H1 (cell line): ENCODE measurements around the gene SAPCD1. TPM values are rescaled to one million over a fixed set of nuclear protein-coding genes. Genes with fewer than 3 reads are reported as not detected.

Experiments used
- CHD2 ChIP-seq: IDR thresholded peaks from 2 replicates; pipeline ENCODE4 v1.6.1; 2012; ENCODE audit warnings: low read length, improper control_type of control experiment
- CHD7 ChIP-seq: fragments of 300-600 bp; sonication (generic); IDR thresholded peaks from 2 replicates; pipeline ENCODE4 v1.7.1; 2012; ENCODE audit warnings: low read length, moderate library complexity, mild to moderate bottlenecking, inconsistent platforms; ENCODE audit not compliant: insufficient replicate concordance
- E2F6 ChIP-seq: IDR thresholded peaks from 2 replicates; pipeline ENCODE4 v1.6.1; 2012; ENCODE audit warnings: inconsistent platforms
- EZH2 ChIP-seq: fragments of 200-600 bp; sonication (generic); IDR thresholded peaks from 2 replicates; pipeline ENCODE4 v1.7.1; 2012; ENCODE audit warnings: low read depth, mild to moderate bottlenecking, moderate library complexity, low read length, inconsistent platforms; ENCODE audit not compliant: severe bottlenecking
- PHF8 ChIP-seq: fragments of 200-600 bp; sonication (generic); conservative IDR thresholded peaks from 2 replicates; pipeline ENCODE4 v1.7.1; 2012; ENCODE audit warnings: low read depth, mild to moderate bottlenecking, inconsistent platforms, low read length, moderate library complexity
- RFX5 ChIP-seq: IDR thresholded peaks from 2 replicates; pipeline ENCODE4 v1.6.1; 2011; ENCODE audit warnings: low read depth, low read length, improper control_type of control experiment, borderline replicate concordance
- SIN3A ChIP-seq, 2 experiments: IDR thresholded peaks in 1 of 2; conservative IDR thresholded peaks in 1 of 2; 2 replicates each; pipeline ENCODE4 v1.6.1; 2011 to 2012; ENCODE audit warnings: low read length in 2 of 2, improper control_type of control experiment in 1 of 2, low read depth in 1 of 2, mild to moderate bottlenecking in 1 of 2
- SP2 ChIP-seq: IDR thresholded peaks from 2 replicates; pipeline ENCODE4 v1.6.1; 2012; ENCODE audit warnings: mild to moderate bottlenecking, low read length, inconsistent platforms
- polyA plus RNA-seq, 7 experiments: library from polyadenylated mRNA; depleted of rRNA in 3 of 7; stranded (reverse) in 5 of 7; unstranded in 2 of 7; fragments of >200 nt in 5 of 7; fragments of 200-250 nt in 2 of 7; gene quantifications; 1 replicate in 5 of 7; 2 replicates in 1 of 7; 4 replicates in 1 of 7; pipeline versions ENCODE4 v1.2.1 to v1.2.3, GENCODE V29; 2011 to 2013; ENCODE audit warnings: missing spikeins in 2 of 7, mixed read lengths in 2 of 7
- total RNA-seq: library from RNA; stranded (reverse); fragmentation: NEBNext Ultra II Directional; extraction: Animal tissue kit (Norgen Biotek cat#: 25700); gene quantifications from 2 replicates; pipeline ENCODE4 v1.2.1, GENCODE V29; 2021

SAPCD1 gene
- total and polyA plus RNA-seq, 2 of the 8 experiments (the other 6 are each of a cell fraction or from before 2014, with no cell fraction given), result 3.1 to 5.9 TPM

GRCh38 chr6:31739639-31740396 lies 22.6 kb upstream of the SAPCD1 start, which contains the start of gene MSH5 (continued):
- TF ChIP-seq CHD7 (no peak), EZH2 (no peak), CHD2 (peak; percentile 80; the same call in 1 of the 2 replicates), E2F6 (peak; percentile 100), SIN3A (conservative IDR thresholded peaks at IDR 0.05 in 1 of 2, IDR thresholded peaks at IDR 0.05 in 1 of 2; ENCODE audit: low read depth in 1 of 2, low read length in 2 of 2) (0 out of 4 replicates have a peak, but pooled peaks of 1 of the 2 experiments have one; percentile 42), SP2 (peak; percentile 48), RFX5 (0 out of 2 replicates have a peak, but pooled peaks have one; percentile 28), PHF8 (peak; percentile 68; the same call in 1 of the 2 replicates)
